HG02678 (cell line): Measurements from ENCODE around the gene ERAL1.
"Not testable (repeated sequence)": the region's sequence is repeated elsewhere in the genome, so short reads cannot be mapped to it uniquely, and the experiment has no call there.

Experiments
- ATAC-seq: cut with Tn5 transposase; IDR thresholded peaks from one replicate; pipeline ENCODE4 v1.9.1; 2021; ENCODE audit warnings: mild to moderate bottlenecking, moderate library complexity; ENCODE audit not compliant: unreplicated experiment

Gene ERAL1

GRCh38 chr17:28897769-28898526, 43.1 kb downstream of the ERAL1 start:
- ATAC-seq = no peak

- no peak for ATAC-seq
Measured at GRCh38 chr17:28898527-28898955, 43.7 kb downstream of the ERAL1 start.

DNA sequence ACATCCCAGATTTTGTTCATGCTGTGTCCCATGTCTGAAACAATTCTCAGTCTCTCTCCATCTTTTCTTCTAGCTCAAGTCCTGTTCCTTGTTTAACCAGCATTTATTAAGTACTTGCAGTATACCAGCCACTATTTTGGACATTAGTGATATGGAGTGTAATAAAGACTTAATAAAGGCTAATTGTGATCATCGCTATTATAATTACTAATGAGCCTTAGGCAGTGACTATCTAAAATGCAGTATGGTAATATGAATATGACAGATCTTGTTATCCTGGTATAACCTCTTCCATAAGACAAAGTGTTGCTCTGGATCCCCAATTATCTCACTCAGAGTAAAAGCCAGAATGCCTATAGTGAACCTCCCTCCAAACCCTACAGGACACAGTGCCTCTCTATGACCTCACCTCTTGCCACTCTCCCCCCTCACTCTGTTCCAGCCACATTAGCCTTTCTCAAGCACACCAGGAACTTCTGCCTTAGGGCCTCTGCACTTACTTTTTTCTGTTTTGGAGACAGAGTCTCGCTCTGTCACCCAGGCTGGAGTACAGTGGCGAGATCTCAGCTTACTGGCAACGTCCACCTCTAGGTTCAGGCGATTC, 44.5 kb downstream of the ERAL1 start:
- ATAC-seq = no peak

DNA sequence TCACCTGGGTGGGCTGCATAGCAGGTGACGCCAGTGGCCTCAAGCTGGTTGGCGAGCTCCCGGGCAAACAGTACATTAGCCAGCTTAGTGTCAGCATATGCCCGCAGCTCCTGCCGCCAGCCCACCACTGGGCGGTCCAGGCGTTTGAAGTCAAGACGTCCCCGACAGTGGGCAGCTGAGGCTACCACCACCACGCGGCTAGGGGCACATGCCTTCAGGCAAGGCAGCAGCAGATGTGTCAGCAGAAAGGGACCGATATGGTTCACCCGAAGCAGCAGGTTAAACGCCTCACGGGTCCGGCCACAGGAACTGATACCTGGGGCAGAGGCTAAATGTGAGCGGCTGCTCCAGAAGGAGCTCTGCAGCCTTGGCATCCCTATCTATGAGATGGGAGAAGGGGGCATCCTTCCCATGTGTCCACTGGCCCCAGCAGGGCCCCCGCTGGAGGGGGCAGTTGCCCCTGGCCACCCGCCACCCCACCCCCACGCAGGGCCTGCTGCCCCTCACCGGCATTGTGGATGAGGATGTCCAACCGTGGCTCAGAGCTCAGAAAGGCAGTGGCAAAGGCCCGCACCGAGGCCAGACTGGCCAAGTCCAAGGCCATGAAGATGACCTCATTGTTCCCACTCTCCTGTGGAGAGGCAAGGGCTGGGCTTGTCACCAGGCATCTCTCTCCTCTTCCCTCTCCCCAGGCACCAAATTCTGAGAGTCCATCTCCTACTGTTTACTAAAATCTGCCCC, 46.3 kb downstream of the ERAL1 start:
- ATAC-seq = no peak

GRCh38 chr17:28901866-28902818, 47.3 kb downstream of the ERAL1 start:
- ATAC-seq = peak; percentile 52

- ATAC-seq = peak; percentile 86
Measured at GRCh38 chr17:28902819-28903545, 48.2 kb downstream of the ERAL1 start, which contains the start of gene DHRS13. DHRS13 (minus strand) TSS chr17:28903079; CDS start chr17:28902944, 135 bp downstream.

DNA sequence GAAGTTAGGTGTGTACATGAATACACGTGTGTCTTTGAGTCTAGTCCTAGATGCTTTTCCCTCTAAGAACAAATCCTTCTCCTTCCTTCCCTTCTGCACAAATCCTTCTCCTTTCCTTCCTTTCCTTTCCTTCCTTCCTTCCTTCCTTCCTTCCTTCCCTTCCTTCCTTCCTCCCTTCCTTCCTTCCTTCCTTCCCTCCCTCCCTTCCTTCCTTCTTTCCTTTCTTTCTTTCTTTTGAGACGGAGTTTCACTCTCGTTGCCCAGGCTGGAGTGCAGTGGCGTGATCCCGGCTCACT, 48.7 kb downstream of the ERAL1 start:
- not testable (repeated sequence) for ATAC-seq

- no peak for ATAC-seq
Measured at GRCh38 chr17:28904800-28905199, 50.0 kb downstream of the ERAL1 start.

DNA sequence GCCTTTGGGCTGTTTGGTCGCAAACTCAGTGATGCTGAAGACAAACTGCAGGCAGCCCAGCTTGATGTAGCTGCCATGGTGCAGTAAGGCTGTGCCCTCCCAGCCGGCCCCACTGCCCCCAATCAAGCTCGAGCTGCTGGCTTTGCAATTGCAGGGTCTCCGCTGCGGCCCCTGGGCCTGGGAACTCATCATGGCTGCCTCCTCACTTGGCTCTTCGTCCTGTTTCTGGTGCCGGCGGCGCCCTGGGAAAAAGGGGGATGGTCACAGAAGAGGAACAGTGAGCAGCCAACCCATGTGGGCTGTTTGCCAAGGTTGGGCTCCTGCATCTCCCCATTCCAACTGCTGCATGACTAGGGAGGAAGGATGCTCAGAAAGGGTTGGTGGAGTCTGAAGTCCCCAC, 51.5 kb downstream of the ERAL1 start:
- no peak for ATAC-seq

DNA sequence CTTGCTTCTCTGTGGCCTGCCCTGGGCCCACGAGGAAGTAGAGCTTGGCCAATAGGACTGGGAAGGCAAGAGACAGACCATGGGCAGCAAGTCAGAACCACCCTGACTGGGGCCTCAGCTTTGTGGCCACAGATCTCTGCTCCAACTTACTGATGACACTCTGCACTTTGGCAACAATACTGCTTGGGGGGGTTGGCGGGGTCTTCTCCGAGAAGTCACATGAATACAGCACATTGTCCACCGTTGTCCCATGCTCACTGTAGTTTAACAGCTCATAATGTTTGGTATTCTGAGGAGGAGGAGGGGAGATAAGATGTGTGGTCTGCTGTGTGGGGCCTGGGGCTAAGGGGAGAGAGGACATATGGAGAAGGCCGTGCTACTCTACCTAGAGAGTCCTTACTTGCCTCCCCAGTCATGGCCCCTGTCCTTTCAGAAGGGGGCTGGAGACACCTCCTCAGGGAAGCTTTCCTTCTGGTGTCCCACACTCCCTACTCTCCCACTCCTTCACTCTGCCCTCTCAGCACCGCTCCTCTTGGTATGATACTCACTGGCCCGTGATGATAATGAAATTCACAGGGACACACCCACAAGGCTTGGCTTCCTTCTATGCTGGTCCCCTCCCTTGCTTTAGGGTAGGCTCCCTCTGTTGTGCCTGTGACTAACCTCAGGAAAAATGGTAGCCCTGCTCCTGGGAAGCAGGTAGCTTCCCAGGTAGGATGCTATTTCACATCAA, 52.1 kb downstream of the ERAL1 start:
- no peak for ATAC-seq

DNA sequence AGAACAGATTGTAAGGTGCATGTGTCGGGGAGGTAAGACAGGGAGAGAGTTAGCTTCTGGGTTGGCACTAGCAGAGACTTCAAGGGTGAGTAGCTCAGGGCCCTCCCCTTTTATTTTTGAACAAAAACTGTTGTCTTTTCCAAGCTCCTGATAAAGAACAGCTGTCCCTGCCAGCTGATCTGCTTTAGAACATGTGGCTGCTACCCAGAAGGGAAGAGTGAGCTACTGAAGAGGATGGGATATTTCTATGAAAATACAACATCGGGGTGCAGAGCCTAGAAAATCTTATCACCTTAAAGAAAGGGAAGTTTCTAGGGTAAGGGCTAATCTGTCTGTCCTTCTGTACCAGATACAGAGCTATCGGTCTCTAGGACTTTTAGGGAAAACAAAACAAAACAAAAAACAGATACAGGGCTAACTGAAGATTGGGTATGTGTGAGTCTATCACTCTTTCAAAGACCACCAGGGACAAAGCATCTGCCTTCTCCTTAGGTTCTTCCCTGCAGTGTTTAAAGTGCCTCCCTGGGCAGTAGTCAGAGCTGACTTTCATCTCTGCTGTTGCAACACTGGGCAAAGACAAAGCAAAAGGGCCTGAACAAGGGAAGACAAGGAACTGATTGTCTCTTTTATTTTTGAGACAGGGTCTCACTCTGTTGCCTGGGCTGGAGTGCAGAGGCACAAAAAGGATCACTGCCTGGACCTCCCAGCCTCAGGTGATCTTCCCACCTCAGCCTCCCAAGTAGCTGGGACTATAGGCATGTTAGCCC, 53.1 kb downstream of the ERAL1 start:
- ATAC-seq = no peak

- ATAC-seq = no peak
Measured at GRCh38 chr17:28908640-28909167, 53.9 kb downstream of the ERAL1 start.

- no peak for ATAC-seq
Measured at GRCh38 chr17:28910534-28910933, 55.7 kb downstream of the ERAL1 start.
